SIG-M5 treated with dmso at 0.1 percent for 504 hours (cell line): ENCODE results near the gene OLIG2.

Experiments
- DNase-seq: peaks from one replicate; lab custom pipeline; 2025; ENCODE audit not compliant: unreplicated experiment; lab: John Stamatoyannopoulos, UW

Gene OLIG2

GRCh38 chr21:33019885-33020557, 5.7 kb upstream of the OLIG2 start:
- DNase-seq, result no peak

- DNase-seq, result no peak
These were observed 5.1 kb upstream of the OLIG2 start for GRCh38 chr21:33020558-33021100.

- no peak for DNase-seq
These were observed 4.6 kb upstream of the OLIG2 start for GRCh38 chr21:33021150-33021549.

GRCh38 chr21:33021667-33022066, 4.1 kb upstream of the OLIG2 start:
- DNase-seq, result no peak

GRCh38 chr21:33022489-33022827, 3.3 kb upstream of the OLIG2 start:
- no peak for DNase-seq

- no peak for DNase-seq
These were observed 2.7 kb upstream of the OLIG2 start for GRCh38 chr21:33022828-33023573.

- no peak for DNase-seq
These were observed 2.0 kb upstream of the OLIG2 start for GRCh38 chr21:33023574-33024200.

- DNase-seq, result no peak
These were observed 1.3 kb upstream of the OLIG2 start for GRCh38 chr21:33024201-33025103.

GRCh38 chr21:33025106-33025488, 638 bp upstream of the OLIG2 start:
- DNase-seq, result peak; percentile 9

GRCh38 chr21:33026443-33026858, 716 bp downstream of the OLIG2 start:
- DNase-seq, result no peak

GRCh38 chr21:33026878-33027400, 1.2 kb downstream of the OLIG2 start:
- no peak for DNase-seq

GRCh38 chr21:33027401-33028286, 1.9 kb downstream of the OLIG2 start:
- DNase-seq, result no peak

- DNase-seq, result no peak
These were observed 2.5 kb downstream of the OLIG2 start for GRCh38 chr21:33028287-33028670.

- peak; percentile 30 for DNase-seq
These were observed 3.1 kb downstream of the OLIG2 start for GRCh38 chr21:33028773-33029384.

GRCh38 chr21:33029385-33029921, 3.7 kb downstream of the OLIG2 start:
- DNase-seq, result no peak

- no peak for DNase-seq
These were observed 4.3 kb downstream of the OLIG2 start for GRCh38 chr21:33029975-33030461.

- no peak for DNase-seq
These were observed 4.9 kb downstream of the OLIG2 start for GRCh38 chr21:33030633-33031032.

- DNase-seq, result no peak
These were observed 5.6 kb downstream of the OLIG2 start for GRCh38 chr21:33031152-33031911.
